HCT116 (cell line): ENCODE results near the gene QRICH2. TPM values are rescaled to one million over a fixed set of nuclear protein-coding genes. Genes with fewer than 3 reads are reported as not detected.
A peak's percentile ranks its signal among the peaks of the same experiment; 100 is the strongest.

Source experiments
- ATAC-seq: fragments of 200-7000 bp; cut with Tn5 transposase; 2 replicates; pipeline ENCODE4 v1.9.1; 2020; ENCODE audit warnings: mild to moderate bottlenecking, moderate library complexity
- BruUV-seq: library from RNA; stranded (reverse); fragments of 400-500 nt; replicated peaks from 2 replicates; lab custom pipeline; 2021; lab: Mats Ljungman, UMichigan
- CTCF ChIA-PET: fragments of 300-600 bp; sonication (Branson Sonifier 250); formaldehyde crosslinking; loops from one replicate; lab custom pipeline; 2021; ENCODE audit warnings: antibody characterized with exemption; lab: Charles Lee
- POLR2A ChIA-PET: fragments of 300-600, 350-600 bp; sonication (Branson Sonifier 250); formaldehyde crosslinking; loops from one replicate; lab custom pipeline; 2021; ENCODE audit warnings: antibody characterized with exemption; lab: Charles Lee
- RAD21 ChIA-PET, 2 experiments: fragments of 300-600 bp; sonication (Branson Sonifier 250); formaldehyde crosslinking; loops; one replicate each; lab custom pipeline; 2023; ENCODE audit warnings: low total read pairs in 2 of 2; ENCODE audit not compliant: uncharacterized antibody in 2 of 2, unreplicated experiment in 2 of 2, low non-redundant PET in 1 of 2; lab: Charles Lee
- DNase-seq: peaks from one replicate; pipeline ENCODE4 v3.0.0-alpha.2; 2010; ENCODE audit warnings: low read depth, low spot score
- H2AFZ ChIP-seq: fragments of 200-600 bp; shearing (Covaris generic), sonication (generic); 2 replicates; pipeline ENCODE4 v1.6.1; 2017; ENCODE audit warnings: low read depth, mixed run types, mixed read lengths, antibody characterized with exemption, low read length; ENCODE audit not compliant: poor library complexity, severe bottlenecking
- H3K27ac ChIP-seq: 2 replicates; pipeline ENCODE4 v1.5.1; 2012; ENCODE audit warnings: low read depth, low read length
- H3K27me3 ChIP-seq: fragments of 200-600 bp; sonication (generic); 2 replicates; pipeline ENCODE4 v1.6.1; 2016; ENCODE audit warnings: mixed run types, low read length, mixed read lengths; ENCODE audit not compliant: insufficient read depth
- H3K36me3 ChIP-seq, 2 experiments: fragments of 200-500 bp in 1 of 2; fragments of 200-600 bp in 1 of 2; sonication (Bioruptor generic) in 1 of 2; sonication (generic) in 1 of 2; 2 replicates each; pipeline versions ENCODE4 v1.5.1 to v1.6.1; 2014 to 2016; ENCODE audit warnings: low read length in 2 of 2, inconsistent platforms in 1 of 2, mixed read lengths in 1 of 2, mixed run types in 1 of 2; ENCODE audit not compliant: insufficient read depth in 2 of 2, control insufficient read depth in 1 of 2
- H3K4me1 ChIP-seq, 2 experiments: fragments of 200-600 bp in 1 of 2; sonication (generic) in 1 of 2; 2 replicates each; pipeline versions ENCODE4 v1.5.1 to v1.6.1; 2012 to 2017; ENCODE audit warnings: low read length in 2 of 2, inconsistent platforms in 1 of 2, mild to moderate bottlenecking in 1 of 2, mixed read lengths in 1 of 2, mixed run types in 1 of 2, moderate library complexity in 1 of 2; ENCODE audit not compliant: insufficient read depth in 2 of 2, control insufficient read depth in 1 of 2
- H3K4me2 ChIP-seq: fragments of 200-600 bp; sonication (generic); 2 replicates; pipeline ENCODE4 v1.6.1; 2017; ENCODE audit warnings: mixed run types, low read length, mixed read lengths
- H3K4me3 ChIP-seq, 2 experiments: fragments of 200-600 bp in 1 of 2; sonication (generic) in 1 of 2; replicated peaks in 1 of 2; 2 replicates each; pipeline ENCODE4 v1.5.1; 2011 to 2016; ENCODE audit warnings: low read length in 2 of 2, control low read depth in 1 of 2, low read depth in 1 of 2, mild to moderate bottlenecking in 1 of 2, mixed read lengths in 1 of 2, mixed run types in 1 of 2
- H3K79me2 ChIP-seq: fragments of 200-600 bp; sonication (generic); 2 replicates; pipeline ENCODE4 v1.6.1; 2017; ENCODE audit warnings: mild to moderate bottlenecking, mixed run types, low read length, moderate library complexity, mixed read lengths; ENCODE audit not compliant: insufficient read depth
- H3K9ac ChIP-seq: fragments of 200-600 bp; sonication (generic); 2 replicates; pipeline ENCODE4 v1.6.1; 2016; ENCODE audit warnings: low read length, mixed read lengths
- H3K9me2 ChIP-seq: fragments of 200-600 bp; sonication (generic), shearing (Covaris generic); 2 replicates; pipeline ENCODE4 v1.6.1; 2017; ENCODE audit warnings: mixed run types, mild to moderate bottlenecking, moderate library complexity; ENCODE audit not compliant: insufficient read depth
- H3K9me3 ChIP-seq, 2 experiments: fragments of 200-500 bp in 1 of 2; fragments of 200-600 bp in 1 of 2; sonication (Bioruptor generic) in 1 of 2; sonication (generic) in 1 of 2; 2 replicates each; pipeline ENCODE4 v1.6.1; 2014 to 2017; ENCODE audit warnings: low read length in 2 of 2, mixed read lengths in 2 of 2, inconsistent platforms in 1 of 2, low read depth in 1 of 2, mild to moderate bottlenecking in 1 of 2, mixed run types in 1 of 2, moderate library complexity in 1 of 2; ENCODE audit not compliant: control insufficient read depth in 1 of 2, insufficient read depth in 1 of 2
- H4K20me1 ChIP-seq: fragments of 200-600 bp; sonication (generic), shearing (Covaris generic); 2 replicates; pipeline ENCODE4 v1.6.1; 2017; ENCODE audit warnings: mixed run types, mild to moderate bottlenecking, moderate library complexity; ENCODE audit not compliant: insufficient read depth
- EGR1 ChIP-seq: IDR thresholded peaks from 2 replicates; pipeline ENCODE4 v1.6.1; 2012; ENCODE audit warnings: low read depth
- JUND ChIP-seq: IDR thresholded peaks from 2 replicates; pipeline ENCODE4 v1.6.1; 2012
- POLR2A ChIP-seq: IDR thresholded peaks from 2 replicates; pipeline ENCODE4 v1.7.0; 2011; ENCODE audit warnings: borderline replicate concordance; ENCODE audit not compliant: insufficient read depth, insufficient read length; ENCODE audit errors: extremely low read depth
- POLR2AphosphoS5 ChIP-seq: IDR thresholded peaks from 2 replicates; pipeline ENCODE4 v1.6.1; 2011; ENCODE audit warnings: mild to moderate bottlenecking, low read depth, low read length, moderate library complexity
- REST ChIP-seq: IDR thresholded peaks from 2 replicates; pipeline ENCODE4 v1.6.1; 2012; ENCODE audit warnings: low read depth
- SIN3A ChIP-seq: IDR thresholded peaks from 2 replicates; pipeline ENCODE4 v1.6.1; 2012; ENCODE audit warnings: low read depth
- TCF7L2 ChIP-seq: IDR thresholded peaks from 2 replicates; pipeline ENCODE4 v1.7.0; 2011; ENCODE audit warnings: borderline replicate concordance, inconsistent platforms; ENCODE audit not compliant: insufficient read depth, insufficient read length; ENCODE audit errors: extremely low read depth
- intact Hi-C: fragments of 100-400 bp; cut with micrococcal nuclease; formaldehyde crosslinking; loops from 2 replicates; pipeline ENCODE4 v1.10.0; 2022
- total RNA-seq: library from RNA; stranded (reverse); gene quantifications from one replicate; pipeline ENCODE4 v1.2.1, GENCODE V29; 2021; ENCODE audit not compliant: unreplicated experiment

The QRICH2 gene
- total RNA-seq, 1 experiment from 2014 or later, result 4.9 TPM

GRCh38 chr17:76357597-76358158, 49.6 kb upstream of the QRICH2 start:
- ChIA-PET CTCF (interaction anchor here (0.9 to 1.5 kb wide), 2 partner anchors 8 to 13 kb away, joined by 3 to 5 read pairs; no protein-coding TSS in a partner anchor), POLR2A (no interaction called here), RAD21 (no interaction called here)
- Histone ChIP-seq H3K79me2 (peaks cover 6% of the 10 kb centered on the region), H3K4me1 (peaks cover 0 to 14% of the 10 kb centered on the region in 2 experiments; a peak in 2 of 4 replicates), H3K9ac (no peak overlapping the region), H3K9me3 (no peaks in the 10 kb centered on the region), H4K20me1 (no peaks in the 10 kb centered on the region), H3K27ac (no peak overlapping the region), H3K27me3 (no peaks in the 10 kb centered on the region), H2AFZ (no peak overlapping the region), H3K9me2 (no peaks in the 10 kb centered on the region), H3K4me2 (no peak overlapping the region), H3K36me3 (no peaks in the 10 kb centered on the region), H3K4me3 (no peak overlapping the region)
- no peak for DNase-seq
- BruUV-seq, result no TSS peak
- intact Hi-C loops, result no loop called here
- ATAC-seq, result no peak
- peak; percentile 27 for TF ChIP-seq POLR2A
- no peak for TF ChIP-seq EGR1

GRCh38 chr17:76356803-76357456, 48.9 kb upstream of the QRICH2 start:
- no peak overlapping the region for H3K27ac ChIP-seq

More at GRCh38 chr17:76356803-76357456, 48.9 kb upstream of the QRICH2 start:
- intact Hi-C loops, result no loop called here
- Histone ChIP-seq H2AFZ (no peak overlapping the region), H3K4me1 (peaks cover 0 to 20% of the 10 kb centered on the region in 2 experiments; a peak in 2 of 4 replicates), H3K9me3 (no peaks in the 10 kb centered on the region), H3K9ac (no peak overlapping the region), H4K20me1 (no peaks in the 10 kb centered on the region), H3K79me2 (peaks cover 14% of the 10 kb centered on the region), H3K4me3 (no peak overlapping the region), H3K27me3 (no peaks in the 10 kb centered on the region), H3K36me3 (no peaks in the 10 kb centered on the region), H3K4me2 (no peak overlapping the region), H3K9me2 (no peaks in the 10 kb centered on the region)
- BruUV-seq, result no TSS peak
- CTCF ChIA-PET, result interaction anchor here (1.5 kb wide), 1 partner anchor 8 kb away, joined by 5 read pairs; no protein-coding TSS in a partner anchor
- no peak for TF ChIP-seq TCF7L2
- TF ChIP-seq SIN3A, result no peak
- no peak for TF ChIP-seq POLR2AphosphoS5
- no peak for TF ChIP-seq JUND
- no peak for TF ChIP-seq REST
- ATAC-seq (no peak), DNase-seq (no peak)
- POLR2A ChIA-PET, result no interaction called here
- RAD21 ChIA-PET, result no interaction called here
